ENCODE data around the gene AMZ1.

AMZ1 gene

DNA sequence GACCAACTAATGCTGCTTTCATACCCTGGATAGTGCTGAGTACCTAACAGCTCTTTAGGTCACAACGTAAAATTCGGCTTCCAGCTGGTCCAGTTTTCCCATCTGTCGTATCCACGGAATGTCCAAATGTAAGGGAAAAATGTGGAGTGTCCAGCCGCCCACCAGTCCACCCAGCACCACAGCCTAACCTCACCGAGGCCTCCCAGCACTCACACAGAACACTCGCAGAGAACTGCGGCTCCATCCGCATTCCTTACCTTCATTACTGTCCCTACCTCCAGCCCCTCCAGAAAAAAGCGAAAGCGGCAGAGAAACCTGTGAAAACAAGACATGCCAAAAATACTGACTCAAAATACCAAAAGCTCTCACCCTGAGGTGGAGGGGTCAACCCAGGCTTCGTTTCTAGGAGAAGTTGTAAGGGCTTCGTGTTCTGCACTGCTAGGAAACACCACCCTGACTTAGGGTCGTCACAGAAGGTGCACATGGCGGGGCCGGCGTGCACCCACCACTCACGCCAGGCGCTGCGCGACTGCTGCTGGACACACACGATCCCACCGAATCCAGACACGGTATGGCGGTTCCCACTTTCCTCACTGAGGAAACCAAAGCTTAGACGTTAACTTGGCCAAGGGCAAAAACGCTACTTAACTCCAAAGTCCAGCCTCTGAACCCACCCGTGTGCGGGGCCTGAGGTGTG lies 73.9 kb downstream of the AMZ1 start:
- Mint-ChIP-seq H3K4me1 (ENCODE audit: low read depth) (peaks cover 74% of the 10 kb centered on the region), H3K4me3 (peak overlapping the region; percentile 59), H3K9me3 (no peaks in the 10 kb centered on the region), H3K36me3 (ENCODE audit: low read depth) (peaks cover 25% of the 10 kb centered on the region), H3K27ac (peak overlapping the region; percentile 84), H3K27me3 (no peaks in the 10 kb centered on the region)
- intact Hi-C loops (cut with micrococcal nuclease): loop anchor here (5.0 kb wide), 1 partner anchor 35 kb away; no protein-coding TSS in a partner anchor

DNA sequence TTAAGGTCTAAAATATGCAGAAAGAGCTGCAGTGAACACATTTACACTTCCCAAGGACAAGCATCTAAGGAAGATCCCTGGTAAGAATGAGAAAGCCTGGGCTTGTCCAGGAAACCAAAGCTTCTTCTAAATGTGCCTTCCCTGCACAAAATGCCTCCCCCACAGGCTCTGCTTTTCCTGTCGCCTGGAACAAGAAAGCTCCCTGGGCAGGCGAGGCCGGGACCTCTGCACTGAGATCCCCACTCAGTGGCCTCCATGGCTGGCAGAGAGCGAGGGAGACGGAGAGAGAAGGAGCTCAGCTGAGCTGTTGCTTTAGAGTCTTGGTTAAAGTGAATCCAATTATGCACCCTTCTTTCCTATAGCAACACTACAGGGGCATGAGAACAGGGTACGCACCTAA lies 75.6 kb downstream of the AMZ1 start:
- no peak overlapping the region for H3K4me3 Mint-ChIP-seq
- peak overlapping the region; percentile 84 for H3K27ac Mint-ChIP-seq
- H3K4me1 Mint-ChIP-seq (ENCODE audit: low read depth): peaks cover 57% of the 10 kb centered on the region
- no peaks in the 10 kb centered on the region for H3K27me3 Mint-ChIP-seq
- peaks cover 24% of the 10 kb centered on the region for H3K36me3 Mint-ChIP-seq (ENCODE audit: low read depth)
- H3K9me3 Mint-ChIP-seq: no peaks in the 10 kb centered on the region
- intact Hi-C loops (cut with micrococcal nuclease): loop anchor here (5.0 kb wide), 1 partner anchor 36 kb away; no protein-coding TSS in a partner anchor

DNA sequence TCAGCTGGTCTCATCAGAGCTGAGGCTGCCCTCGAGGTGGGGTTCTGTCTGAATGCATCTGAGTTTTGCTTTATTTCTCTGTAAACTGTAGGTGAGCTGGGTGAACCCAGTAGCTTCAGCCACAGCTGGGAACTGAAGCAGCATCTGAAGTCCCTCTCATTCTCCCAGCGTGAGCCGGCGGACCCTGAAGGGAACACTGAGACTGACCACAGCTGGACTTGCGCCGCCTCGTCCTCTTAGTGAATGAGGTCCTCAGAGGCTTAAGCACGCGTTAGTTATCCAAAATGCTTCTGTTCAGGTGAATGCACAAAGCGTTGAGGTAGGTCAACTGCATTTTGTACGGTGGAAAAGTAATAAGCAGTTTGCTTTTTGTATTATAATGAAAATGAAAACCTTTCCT lies 76.6 kb downstream of the AMZ1 start:
- peaks cover 28% of the 10 kb centered on the region for H3K36me3 Mint-ChIP-seq (ENCODE audit: low read depth)
- H3K27me3 Mint-ChIP-seq: no peaks in the 10 kb centered on the region
- peaks cover 49% of the 10 kb centered on the region for H3K4me1 Mint-ChIP-seq (ENCODE audit: low read depth)
- H3K9me3 Mint-ChIP-seq: no peaks in the 10 kb centered on the region
- intact Hi-C loops (cut with micrococcal nuclease): loop anchor here (5.0 kb wide), 1 partner anchor 37 kb away; no protein-coding TSS in a partner anchor
- peak overlapping the region; percentile 84 for H3K27ac Mint-ChIP-seq
- no peak overlapping the region for H3K4me3 Mint-ChIP-seq
